Esophagus squamous epithelium (tissue), 5 donors: Measurements from ENCODE around the gene RTL1. TPM values are rescaled to one million over a fixed set of nuclear protein-coding genes. Genes with fewer than 3 reads are reported as not detected.

Experiments
- DNase-seq: peaks from one replicate; lab custom pipeline; 2025; lab: John Stamatoyannopoulos, UW
- H3K27ac ChIP-seq, 4 donors: fragments of 200-600 bp; sonication (generic); one replicate each; pipeline ENCODE4 v1.5.1; 2016 to 2019; ENCODE audit warnings: mild to moderate bottlenecking in 1 of 4
- H3K27me3 ChIP-seq, 4 donors: fragments of 200-600 bp; sonication (generic); 1 replicate in 3 of 4; 2 replicates in 1 of 4; pipeline versions ENCODE4 v1.5.1 to v1.6.0; 2017 to 2021; ENCODE audit warnings: antibody characterized with exemption in 1 of 4
- H3K36me3 ChIP-seq, 3 donors: fragments of 200-600 bp; sonication (generic); one replicate each; pipeline ENCODE4 v1.5.1; 2016 to 2019
- H3K4me1 ChIP-seq, 3 donors: fragments of 200-600 bp; sonication (generic); one replicate each; pipeline ENCODE4 v1.5.1; 2017 to 2019
- H3K4me3 ChIP-seq, 4 donors: fragments of 200-600 bp; sonication (generic); 1 replicate in 3 of 4; 2 replicates in 1 of 4; pipeline ENCODE4 v1.5.1; 2016 to 2019; ENCODE audit warnings: mild to moderate bottlenecking in 2 of 4, moderate library complexity in 1 of 4
- H3K9me3 ChIP-seq, 3 donors: fragments of 200-600 bp; sonication (generic); one replicate each; pipeline ENCODE4 v1.5.1; 2016 to 2019
- POLR2A ChIP-seq, 4 donors: fragments of 450-650 bp; IDR thresholded peaks; one replicate each; pipeline ENCODE4 v1.6.1; 2017; ENCODE audit warnings: antibody characterized with exemption in 4 of 4, mild to moderate bottlenecking in 4 of 4, moderate library complexity in 3 of 4
- WGBS, 2 donors: methylation state at CpG; one replicate each; pipeline ENCODE4 v1.1.5; 2018; 5-methylcytosine and 5-hydroxymethylcytosine counted together
- intact Hi-C: fragments of 100-400 bp; cut with DNase I; formaldehyde crosslinking; loops from one replicate; pipeline ENCODE4 v1.15.0; 2022
- total RNA-seq, 4 donors: library from RNA; depleted of rRNA; stranded (reverse); fragments of >200 nt; gene quantifications; one replicate each; pipeline ENCODE4 v1.1.0, GENCODE V29; 2016
- TF ChIP-seq, protein P1 (sequence below), 6 experiments: fragments of 450-650 bp in 4 of 6; fragments of 200-600 bp in 2 of 6; sonication (generic) in 2 of 6; IDR thresholded peaks; one replicate each; pipeline ENCODE4 v1.5.1; 2016 to 2019; ENCODE audit warnings: antibody characterized with exemption in 6 of 6, mild to moderate bottlenecking in 4 of 6, moderate library complexity in 4 of 6
- donor health status: DM: yes; HTN: yes; CAD: no.

RTL1 gene
- total RNA-seq, 4 donors from 2014 or later = not detected

DNA sequence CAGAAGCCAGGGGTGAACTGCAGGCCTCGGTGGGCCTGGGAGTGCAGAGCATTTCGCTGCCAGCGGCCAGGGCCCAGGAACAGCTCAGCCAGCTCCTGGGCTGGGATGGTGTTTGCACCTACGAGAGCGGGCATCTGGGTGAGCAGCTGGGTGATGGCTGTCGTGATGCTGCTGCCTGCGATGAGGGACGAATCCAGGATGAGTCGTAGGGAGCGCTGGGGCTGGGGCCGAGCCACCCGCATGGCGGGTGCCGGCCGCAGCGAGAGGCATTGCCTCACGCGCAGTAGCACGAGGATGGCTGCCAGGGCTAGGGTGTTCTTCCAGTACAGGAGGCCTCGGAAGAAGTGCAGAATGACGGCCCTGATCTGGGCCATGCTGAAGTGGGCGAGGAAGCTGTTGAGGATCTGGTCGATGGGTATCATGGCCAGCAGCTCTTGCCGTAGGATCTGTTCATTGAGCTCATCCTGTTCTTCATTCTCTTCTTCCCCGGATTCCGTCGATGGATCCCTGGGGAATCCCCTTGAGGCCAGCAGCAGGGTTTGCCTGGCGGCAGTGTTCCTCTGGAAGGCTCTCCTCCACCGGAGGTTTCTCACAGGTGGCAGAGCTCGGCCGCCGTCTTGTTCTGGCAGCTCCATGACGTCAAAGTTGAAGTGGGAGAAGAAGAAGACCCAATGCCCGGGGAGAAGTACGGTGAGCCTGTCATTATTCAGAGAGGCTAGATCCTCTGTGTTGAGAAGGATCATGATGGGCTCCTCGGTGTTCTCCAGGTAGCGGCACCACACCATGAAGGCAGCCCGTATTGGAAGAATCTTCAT, 22.1 kb downstream of the RTL1 start:
- H3K4me1 ChIP-seq = no peaks in the 10 kb centered on the region
- WGBS, 2 donors = 95 to 96% methylated on average over 28 to 31 of the region's 38 CpGs

DNA sequence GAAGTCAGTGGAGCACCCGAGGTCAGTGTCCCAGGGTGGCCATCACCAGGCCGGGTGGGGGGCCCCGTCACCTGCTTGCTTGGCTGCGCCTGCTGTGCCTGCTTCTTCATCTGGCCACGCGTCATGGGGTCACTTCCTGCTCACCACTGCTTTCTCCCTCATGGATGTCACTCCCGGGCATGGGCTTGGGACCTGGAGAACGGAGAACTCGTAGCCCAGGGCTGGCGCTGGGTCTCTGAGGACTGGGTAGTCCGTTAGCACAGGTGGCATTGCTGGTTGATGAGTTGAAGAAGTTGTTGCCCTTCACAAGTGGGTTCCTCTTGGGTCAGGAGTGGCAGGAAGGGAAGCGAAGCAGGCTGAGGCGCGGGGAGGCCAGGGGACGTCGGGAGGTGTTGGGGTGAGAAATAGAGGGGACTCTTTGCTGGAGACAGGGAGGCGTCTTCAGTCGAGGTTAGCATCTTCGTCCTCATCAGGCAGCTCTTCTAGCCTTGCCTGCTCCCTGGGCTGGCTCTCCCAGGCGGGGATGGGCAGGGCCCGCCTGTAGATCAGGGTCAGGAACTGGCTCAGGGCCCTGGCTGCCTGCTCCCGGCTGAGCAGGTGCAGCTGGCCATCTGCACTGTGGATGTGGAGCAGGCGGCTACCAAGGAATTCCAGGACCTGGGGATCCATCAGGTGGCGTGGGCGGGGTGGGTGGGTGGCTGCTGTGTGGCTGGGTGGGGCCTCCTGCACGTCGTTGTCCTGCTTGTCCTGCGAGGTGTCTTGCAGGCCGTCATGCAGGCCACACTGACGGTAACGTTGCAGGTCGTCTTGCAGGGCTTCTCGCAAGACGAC, 23.0 kb downstream of the RTL1 start:
- Histone ChIP-seq H3K36me3 (no peaks in the 10 kb centered on the region), H3K4me3 (no peak overlapping the region), H3K4me1 (no peaks in the 10 kb centered on the region), H3K27me3 (peaks cover 0 to 23% (median 0%) of the 10 kb centered on the region in 4 donors), H3K9me3 (no peaks in the 10 kb centered on the region), H3K27ac (no peak overlapping the region)
- 91% methylated on average over 15 to 16 of the region's 34 CpGs for WGBS, 2 donors
- no peak for DNase-seq
- TF ChIP-seq, protein P1, sequence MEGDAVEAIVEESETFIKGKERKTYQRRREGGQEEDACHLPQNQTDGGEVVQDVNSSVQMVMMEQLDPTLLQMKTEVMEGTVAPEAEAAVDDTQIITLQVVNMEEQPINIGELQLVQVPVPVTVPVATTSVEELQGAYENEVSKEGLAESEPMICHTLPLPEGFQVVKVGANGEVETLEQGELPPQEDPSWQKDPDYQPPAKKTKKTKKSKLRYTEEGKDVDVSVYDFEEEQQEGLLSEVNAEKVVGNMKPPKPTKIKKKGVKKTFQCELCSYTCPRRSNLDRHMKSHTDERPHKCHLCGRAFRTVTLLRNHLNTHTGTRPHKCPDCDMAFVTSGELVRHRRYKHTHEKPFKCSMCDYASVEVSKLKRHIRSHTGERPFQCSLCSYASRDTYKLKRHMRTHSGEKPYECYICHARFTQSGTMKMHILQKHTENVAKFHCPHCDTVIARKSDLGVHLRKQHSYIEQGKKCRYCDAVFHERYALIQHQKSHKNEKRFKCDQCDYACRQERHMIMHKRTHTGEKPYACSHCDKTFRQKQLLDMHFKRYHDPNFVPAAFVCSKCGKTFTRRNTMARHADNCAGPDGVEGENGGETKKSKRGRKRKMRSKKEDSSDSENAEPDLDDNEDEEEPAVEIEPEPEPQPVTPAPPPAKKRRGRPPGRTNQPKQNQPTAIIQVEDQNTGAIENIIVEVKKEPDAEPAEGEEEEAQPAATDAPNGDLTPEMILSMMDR (IDR thresholded peaks at IDR 0.05) = no peak
- no peak for TF ChIP-seq POLR2A (IDR thresholded peaks at IDR 0.05)
- intact Hi-C loops = no loop called here

More for the DNA sequence above, 22.1 kb downstream of the RTL1 start:
- no peak for DNase-seq
- intact Hi-C loops = no loop called here
- no peak for TF ChIP-seq POLR2A (IDR thresholded peaks at IDR 0.05)
- TF ChIP-seq, protein P1 (IDR thresholded peaks at IDR 0.05) = no peak
- Histone ChIP-seq H3K4me3 (no peak overlapping the region), H3K27me3 (peaks cover 0 to 23% (median 0%) of the 10 kb centered on the region in 4 donors), H3K27ac (no peak overlapping the region), H3K9me3 (no peaks in the 10 kb centered on the region), H3K36me3 (no peaks in the 10 kb centered on the region)

DNA sequence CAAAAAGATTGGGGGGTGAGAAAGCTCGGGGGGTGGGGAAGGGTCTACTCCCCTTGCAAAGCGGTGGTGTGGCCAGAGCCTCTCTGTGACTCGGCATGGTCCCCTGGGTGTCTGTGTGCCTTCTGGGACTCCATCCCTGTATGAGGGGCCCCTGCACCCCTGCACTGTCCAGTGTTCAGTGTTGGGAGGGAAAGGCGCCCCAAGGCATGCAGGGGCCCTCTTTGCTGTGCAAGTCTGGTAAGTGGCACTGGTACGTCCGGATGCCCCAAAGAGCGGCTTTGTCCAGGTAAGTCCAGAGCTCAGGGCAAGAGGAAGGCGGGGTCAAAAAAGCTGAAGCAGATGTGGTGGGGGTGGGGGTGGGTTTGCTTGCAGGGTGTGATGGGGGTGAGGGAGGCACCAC, 23.7 kb downstream of the RTL1 start:
- Histone ChIP-seq H3K4me1 (no peaks in the 10 kb centered on the region), H3K27me3 (peaks cover 0 to 23% (median 0%) of the 10 kb centered on the region in 4 donors), H3K36me3 (no peaks in the 10 kb centered on the region), H3K4me3 (no peak overlapping the region), H3K9me3 (no peaks in the 10 kb centered on the region), H3K27ac (no peak overlapping the region)
- TF ChIP-seq POLR2A (IDR thresholded peaks at IDR 0.05) = no peak
- TF ChIP-seq, protein P1 (IDR thresholded peaks at IDR 0.05) = no peak
- WGBS, 2 donors = 65 to 100% methylated on average over 1 to 3 of the region's 8 CpGs
- no peak for DNase-seq
- intact Hi-C loops = no loop called here

DNA sequence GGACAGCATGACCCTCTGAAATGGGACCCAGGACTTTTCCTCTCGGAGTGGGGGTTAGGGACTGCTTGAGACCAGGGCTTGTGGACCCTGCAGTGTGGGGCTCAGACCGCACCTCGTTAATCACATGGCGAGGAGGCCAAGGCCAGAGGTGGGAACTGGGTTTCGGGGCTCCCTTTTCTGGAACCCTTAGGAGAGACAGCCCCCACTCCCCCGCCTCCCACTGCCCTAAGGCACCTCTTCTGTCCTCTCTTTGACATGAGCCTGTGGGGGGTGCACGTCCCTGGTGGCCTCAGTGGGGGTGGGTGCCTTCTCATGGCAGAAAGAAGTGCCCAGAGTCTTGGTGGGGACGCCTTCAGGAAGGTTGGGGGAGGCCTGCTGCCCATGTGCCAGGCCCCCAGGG, 24.3 kb downstream of the RTL1 start:
- no peaks in the 10 kb centered on the region for H3K9me3 ChIP-seq
- H3K4me3 ChIP-seq = no peak overlapping the region
- TF ChIP-seq POLR2A (IDR thresholded peaks at IDR 0.05) = no peak
- TF ChIP-seq, protein P1 (IDR thresholded peaks at IDR 0.05) = no peak
- H3K4me1 ChIP-seq = no peaks in the 10 kb centered on the region
- H3K27me3 ChIP-seq = peaks cover 0 to 26% (median 0%) of the 10 kb centered on the region in 4 donors
- DNase-seq = no peak
- WGBS, 2 donors = no CpG with 5 or more reads among the region's 8 CpGs
- intact Hi-C loops = no loop called here
- no peak overlapping the region for H3K27ac ChIP-seq
- H3K36me3 ChIP-seq = no peaks in the 10 kb centered on the region
